ENCODE measurements around the gene ORC2. TPM values are rescaled to one million over a fixed set of nuclear protein-coding genes. Genes with fewer than 3 reads are reported as not detected.
"Not testable (repeated sequence)": the region's sequence is repeated elsewhere in the genome, so short reads cannot be mapped to it uniquely, and the experiment has no call there.

ORC2 gene
- total RNA-seq, 1 donor from 2014 or later: 38.3 TPM

- Mint-ChIP-seq H3K9me3 (no peaks in the 10 kb centered on the region), H3K4me1 (ENCODE audit: unreplicated experiment) (no peaks in the 10 kb centered on the region), H3K36me3 (peaks cover 18% of the 10 kb centered on the region), H3K4me3 (no peak overlapping the region), H3K27me3 (no peaks in the 10 kb centered on the region), H3K27ac (no peak overlapping the region)
- no peak for DNase-seq (ENCODE audit: extremely low spot score, unreplicated experiment)
- TF ChIP-seq CTCF (conservative IDR thresholded peaks at IDR 0.05): no peak
Measured at GRCh38 chr2:200993097-200993496, 29.6 kb upstream of the ORC2 start.

GRCh38 chr2:200987137-200987536 is 23.7 kb upstream of the ORC2 start:
- no peak for DNase-seq (ENCODE audit: extremely low spot score, unreplicated experiment)
- Mint-ChIP-seq H3K36me3 (peaks cover 4% of the 10 kb centered on the region), H3K9me3 (no peaks in the 10 kb centered on the region), H3K4me1 (ENCODE audit: unreplicated experiment) (no peaks in the 10 kb centered on the region), H3K27ac (no peak overlapping the region), H3K4me3 (no peak overlapping the region), H3K27me3 (no peaks in the 10 kb centered on the region)
- TF ChIP-seq CTCF (conservative IDR thresholded peaks at IDR 0.05): no peak

- Mint-ChIP-seq H3K36me3 (peaks cover 15% of the 10 kb centered on the region), H3K4me3 (no peak overlapping the region), H3K4me1 (ENCODE audit: unreplicated experiment) (no peaks in the 10 kb centered on the region), H3K27me3 (no peaks in the 10 kb centered on the region), H3K27ac (no peak overlapping the region), H3K9me3 (no peaks in the 10 kb centered on the region)
- no peak for TF ChIP-seq CTCF (conservative IDR thresholded peaks at IDR 0.05)
- DNase-seq (ENCODE audit: extremely low spot score, unreplicated experiment): no peak
Measured at GRCh38 chr2:200985799-200986198, 22.3 kb upstream of the ORC2 start.

GRCh38 chr2:200976710-200977109 is 13.2 kb upstream of the ORC2 start:
- Mint-ChIP-seq H3K4me1 (ENCODE audit: unreplicated experiment) (no peaks in the 10 kb centered on the region), H3K36me3 (peaks cover 12% of the 10 kb centered on the region), H3K27me3 (no peaks in the 10 kb centered on the region), H3K9me3 (no peaks in the 10 kb centered on the region), H3K27ac (no peak overlapping the region), H3K4me3 (no peak overlapping the region)
- DNase-seq (ENCODE audit: extremely low spot score, unreplicated experiment): no peak
- TF ChIP-seq CTCF (conservative IDR thresholded peaks at IDR 0.05): no peak

GRCh38 chr2:200975672-200976071 is 12.2 kb upstream of the ORC2 start:
- no peak overlapping the region for H3K4me3 Mint-ChIP-seq
- TF ChIP-seq CTCF (conservative IDR thresholded peaks at IDR 0.05): no peak
- no peaks in the 10 kb centered on the region for H3K9me3 Mint-ChIP-seq
- no peaks in the 10 kb centered on the region for H3K27me3 Mint-ChIP-seq
- DNase-seq (ENCODE audit: extremely low spot score, unreplicated experiment): no peak
- H3K27ac Mint-ChIP-seq: no peak overlapping the region
- H3K36me3 Mint-ChIP-seq: peaks cover 1% of the 10 kb centered on the region
- H3K4me1 Mint-ChIP-seq (ENCODE audit: unreplicated experiment): no peaks in the 10 kb centered on the region

GRCh38 chr2:200970057-200970456 is 6.6 kb upstream of the ORC2 start:
- not testable (repeated sequence) for H3K9me3 Mint-ChIP-seq; H3K4me3 Mint-ChIP-seq; DNase-seq (ENCODE audit: extremely low spot score, unreplicated experiment); H3K27me3 Mint-ChIP-seq; H3K27ac Mint-ChIP-seq; H3K36me3 Mint-ChIP-seq
- H3K4me1 Mint-ChIP-seq (ENCODE audit: unreplicated experiment): peaks cover 14% of the 10 kb centered on the region
